ENCODE results near the gene HERC6. TPM values are rescaled to one million over a fixed set of nuclear protein-coding genes. Genes with fewer than 3 reads are reported as not detected.
"Not testable (repeated sequence)": the region's sequence is repeated elsewhere in the genome, so short reads cannot be mapped to it uniquely, and the experiment has no call there.

Gene HERC6
- total RNA-seq: 1 to 10 TPM; 6.4 to 9.7 TPM
- long read RNA-seq, transcript HERC6-201 (23 exons, 3,779 nt): major isoform, 6 of 11 reads
- long read RNA-seq, partial matches to known transcripts: 3 of 11 reads
- long read RNA-seq, other reads (novel, unspliced or antisense): 2 of 11 reads

DNA sequence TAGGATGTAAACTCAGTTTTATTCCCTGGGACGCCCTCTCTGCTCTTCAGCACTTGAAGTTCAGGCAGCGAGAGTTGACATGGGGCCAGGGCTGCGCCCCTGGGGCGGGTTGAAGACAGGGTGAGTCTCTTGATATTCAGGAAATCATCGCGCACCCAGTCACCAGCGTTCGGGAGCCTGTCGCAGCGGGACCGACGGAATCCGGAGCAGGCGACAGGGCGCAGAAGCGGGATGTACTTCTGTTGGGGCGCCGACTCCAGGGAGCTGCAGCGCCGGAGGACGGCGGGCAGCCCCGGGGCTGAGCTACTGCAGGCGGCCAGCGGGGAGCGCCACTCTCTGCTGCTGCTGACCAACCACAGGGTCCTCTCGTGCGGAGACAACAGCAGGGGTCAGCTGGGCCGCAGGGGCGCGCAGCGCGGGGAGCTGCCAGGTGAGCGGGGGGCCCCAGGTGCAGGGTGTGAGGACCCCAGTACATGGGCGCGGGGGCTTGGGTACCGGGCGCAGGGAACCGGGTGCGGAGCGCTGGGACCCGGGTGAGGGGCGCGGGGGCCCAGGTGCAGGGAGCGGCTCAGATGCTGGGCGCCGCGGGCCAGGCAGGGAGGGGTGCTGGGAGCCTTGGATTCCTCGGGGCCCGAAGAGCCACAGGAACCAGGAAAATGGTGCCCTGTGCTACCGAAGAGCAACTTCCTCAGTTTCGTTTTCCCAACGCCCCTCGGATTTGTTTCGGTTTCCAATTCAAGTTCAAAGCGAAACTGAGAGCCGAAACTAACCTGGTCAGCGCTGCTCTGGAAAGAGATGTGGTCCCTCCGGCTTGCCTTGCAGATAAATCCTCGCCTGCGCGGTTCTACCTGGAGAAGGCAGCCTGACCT lies at the start of gene HERC6:
TSS of gene HERC6 (plus strand) at position 162 of the 869 bp plus-strand sequence. CDS start at position 232, 70 bp downstream.
- intact Hi-C loops (cut with DNase I): loop anchor here in 1 of 2 donors (5.0 to 10.0 kb wide), 3 partner anchors 76 to 154 kb away; partner anchors contain the start of gene HERC5
- DNase-seq (peak; percentile 80), ATAC-seq (peak; percentile 97 to 98)

DNA sequence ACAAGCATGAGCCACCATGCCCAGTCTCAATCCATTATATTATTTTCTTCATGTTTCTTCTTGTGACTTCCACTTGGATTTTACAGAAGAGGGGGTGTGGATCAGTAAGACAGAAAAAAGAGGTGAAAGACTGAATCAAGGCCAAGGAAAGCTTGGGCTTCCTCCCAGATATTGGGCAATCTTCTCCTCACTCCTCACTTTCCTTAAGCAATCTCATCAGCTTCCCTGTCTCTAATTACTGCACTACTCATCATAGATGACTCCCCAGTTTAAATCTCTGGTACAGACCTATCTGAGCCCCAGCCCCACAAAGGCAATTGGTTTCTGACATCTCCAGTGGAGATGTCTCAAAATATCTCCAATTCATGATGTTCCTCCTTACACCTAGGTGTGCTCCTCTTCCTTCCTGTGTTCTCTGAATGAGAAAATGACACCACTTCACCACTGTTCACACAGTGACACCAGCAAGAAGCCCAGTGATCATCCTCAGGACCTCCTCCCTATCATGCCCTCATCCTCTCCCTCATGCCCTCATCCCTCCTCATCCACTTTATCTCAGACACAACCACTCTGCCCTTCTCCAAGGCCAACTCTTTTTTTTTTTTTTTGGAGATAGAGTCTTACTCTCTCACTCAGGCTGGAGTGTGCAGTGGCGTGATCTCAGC lies 44.8 kb upstream of the HERC6 start:
- intact Hi-C loops (cut with DNase I): no loop called here
- DNase-seq (no peak), ATAC-seq (peak in 1 of 2 donors; percentile 89)

DNA sequence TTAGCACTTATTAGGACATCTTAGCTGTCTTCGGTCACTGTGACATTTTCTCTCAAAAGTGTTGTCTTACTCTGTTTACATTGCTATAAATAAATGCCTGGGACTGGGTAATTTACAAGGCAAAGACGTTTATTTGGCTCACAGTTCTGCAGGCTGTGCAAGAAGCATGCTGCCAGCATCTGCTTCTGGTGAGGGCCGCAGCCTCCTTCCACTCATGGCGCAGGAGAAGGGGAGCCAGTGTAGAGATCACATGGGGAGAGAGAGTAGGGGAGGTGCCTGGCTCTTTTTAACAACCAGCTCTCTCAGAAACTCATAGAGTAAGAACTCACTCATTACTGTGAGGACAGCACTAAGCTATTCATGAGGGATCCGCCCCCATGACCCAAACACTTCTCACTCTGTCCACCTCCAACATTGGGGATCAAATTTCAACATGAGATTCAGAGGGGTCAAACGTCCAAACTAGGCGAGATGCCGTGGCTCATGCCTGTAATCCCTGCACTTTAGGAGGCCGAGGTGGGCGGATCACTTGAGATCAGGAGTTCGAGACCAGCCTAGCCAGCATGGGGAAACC lies 43.5 kb upstream of the HERC6 start:
- intact Hi-C loops (cut with DNase I): loop anchor here in 1 of 2 donors (5.0 kb wide), 1 partner anchor 33 kb away; no protein-coding TSS in a partner anchor
- DNase-seq (no peak), ATAC-seq (peak; percentile 41 to 54)

DNA sequence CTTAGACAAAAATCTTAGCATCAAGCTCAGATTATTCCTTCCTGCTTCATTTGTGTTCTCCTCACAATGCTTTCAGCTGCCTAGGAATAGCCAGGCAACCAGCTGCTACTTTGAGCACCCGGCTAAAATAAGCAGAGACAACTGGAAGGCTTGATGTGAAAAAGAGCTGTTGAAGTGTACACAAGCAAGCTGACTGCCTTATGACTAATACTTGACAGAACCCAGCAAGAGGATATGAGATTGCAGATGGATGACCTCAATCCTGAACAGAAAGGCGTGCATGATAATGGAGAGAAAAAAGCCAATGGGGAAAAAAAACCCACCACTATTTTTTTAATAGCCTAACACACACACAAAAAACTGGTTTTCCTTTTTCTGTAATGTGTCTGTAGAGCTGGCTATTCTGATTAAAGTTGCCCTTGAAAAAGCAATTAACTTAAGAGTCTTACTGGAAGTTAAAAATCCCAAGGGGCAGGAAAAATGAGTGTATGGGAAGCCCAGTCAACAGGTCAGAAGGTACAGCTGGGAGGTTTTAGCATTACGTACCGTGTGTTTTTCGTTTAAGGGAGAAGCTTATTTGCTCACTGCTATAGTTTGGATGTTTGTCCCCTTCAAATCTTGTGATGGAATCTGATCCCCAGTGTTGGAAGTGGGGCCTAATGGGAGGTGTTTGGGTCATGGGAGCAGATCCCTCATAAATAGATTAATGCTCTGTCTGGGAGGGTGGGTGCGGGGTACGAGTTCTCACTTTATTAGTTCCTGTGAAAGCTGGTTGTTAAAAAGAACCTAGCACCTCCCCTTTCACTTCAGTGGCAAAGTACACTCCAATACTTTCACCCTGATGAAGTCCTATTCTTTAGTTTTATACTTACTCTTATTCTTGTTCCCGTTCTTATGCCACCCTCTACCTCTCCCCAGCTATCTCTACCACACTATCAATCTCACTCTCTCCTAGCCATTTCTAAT lies 37.1 kb upstream of the HERC6 start:
- ATAC-seq (peak; percentile 95 to 99), DNase-seq (no peak)
- intact Hi-C loops (cut with DNase I): no loop called here

DNA sequence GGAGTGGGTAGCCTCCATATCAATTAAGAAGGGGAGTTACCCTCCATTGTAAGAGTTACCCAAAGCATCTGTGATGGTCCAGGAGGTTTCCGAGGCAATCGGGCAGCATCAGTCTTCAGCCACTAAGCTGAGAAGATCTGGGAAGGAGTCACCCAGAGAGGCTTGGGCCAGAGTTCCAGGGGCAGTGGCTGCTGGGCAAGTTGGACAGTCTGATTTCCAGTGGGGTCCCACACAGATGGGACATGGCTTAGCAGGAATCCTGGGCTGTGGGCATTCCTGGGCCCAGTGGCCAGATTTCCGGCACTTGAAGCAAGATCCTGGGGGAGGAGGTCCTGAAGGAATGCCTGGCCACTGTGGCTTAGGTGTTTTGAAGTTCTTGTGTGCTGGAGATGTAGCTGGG lies 31.8 kb upstream of the HERC6 start:
- intact Hi-C loops (cut with DNase I); ATAC-seq: not testable (repeated sequence)

DNA sequence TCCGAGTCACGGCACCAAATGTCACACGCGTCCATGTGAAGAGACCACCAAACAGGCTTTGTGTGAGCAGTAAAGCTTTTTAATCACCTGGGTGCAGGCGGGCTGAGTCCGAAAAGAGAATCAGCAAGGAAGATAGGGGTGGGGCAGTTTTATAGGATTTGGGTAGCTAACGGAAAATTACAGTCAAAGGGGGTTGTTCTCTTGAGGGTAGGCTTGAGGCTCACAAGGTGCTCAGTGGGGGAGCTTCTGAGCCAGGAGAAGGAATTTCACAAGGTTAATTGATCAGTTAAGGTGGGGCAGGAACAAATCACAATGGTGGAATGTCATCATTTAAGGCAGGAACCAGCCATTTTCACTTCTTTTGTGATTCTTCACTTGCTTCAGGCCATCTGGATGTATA lies 29.9 kb upstream of the HERC6 start:
- intact Hi-C loops (cut with DNase I); DNase-seq; ATAC-seq: not testable (repeated sequence)

More for the DNA sequence above, 31.8 kb upstream of the HERC6 start:
- DNase-seq: not testable (repeated sequence)

DNA sequence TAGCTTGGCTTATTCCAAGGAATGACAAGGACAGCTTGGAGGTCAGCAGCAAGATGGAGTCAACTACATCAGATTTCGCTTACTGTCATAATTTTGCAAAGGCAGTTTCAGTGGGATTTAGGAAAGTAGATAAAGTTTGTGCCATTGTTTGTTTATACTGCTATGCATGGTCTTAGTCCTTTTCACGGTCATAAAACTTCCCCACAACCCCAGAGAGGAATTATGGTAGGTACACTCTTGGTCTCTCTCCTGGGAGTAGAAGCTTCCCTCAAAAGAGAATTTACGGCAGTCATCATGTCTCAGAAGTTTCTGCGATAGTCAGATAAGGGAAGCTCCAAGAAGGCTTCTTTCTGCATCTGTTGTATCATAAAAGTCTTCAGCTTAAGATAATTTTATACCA lies 27.9 kb upstream of the HERC6 start:
- DNase-seq: no peak
- no peak for ATAC-seq
- intact Hi-C loops (cut with DNase I): no loop called here

DNA sequence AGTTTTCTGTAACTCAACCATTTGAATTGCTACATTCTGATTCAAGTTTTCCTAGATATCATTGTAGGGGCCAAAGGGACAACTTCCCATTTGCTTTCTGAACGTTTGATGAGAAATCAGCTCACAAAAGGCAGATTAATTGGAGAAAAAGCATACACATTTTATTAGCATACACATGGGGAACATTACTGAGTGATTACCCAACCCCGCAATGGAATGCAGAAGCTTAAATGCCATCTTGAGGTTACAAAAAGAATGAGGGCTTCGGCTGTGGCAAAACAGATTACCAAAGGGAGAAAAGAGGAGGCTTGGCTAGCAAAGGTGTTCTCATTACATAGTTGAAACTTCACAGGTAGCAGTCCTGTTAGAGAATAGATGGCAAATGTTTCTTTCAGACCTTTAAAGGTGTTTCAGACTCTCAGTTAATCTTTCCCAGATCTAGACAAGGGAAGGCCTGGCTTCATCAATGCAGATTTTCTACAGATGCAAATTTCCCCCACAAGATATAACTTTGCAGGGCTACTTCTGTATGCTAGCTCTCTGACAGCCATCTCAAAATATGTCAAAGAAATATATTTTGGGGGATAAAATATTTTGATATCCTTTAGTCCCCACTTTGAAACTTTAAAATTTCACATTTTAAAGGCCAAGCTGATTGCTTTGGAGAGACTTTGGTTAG lies 26.5 kb upstream of the HERC6 start:
- intact Hi-C loops (cut with DNase I): no loop called here

DNA sequence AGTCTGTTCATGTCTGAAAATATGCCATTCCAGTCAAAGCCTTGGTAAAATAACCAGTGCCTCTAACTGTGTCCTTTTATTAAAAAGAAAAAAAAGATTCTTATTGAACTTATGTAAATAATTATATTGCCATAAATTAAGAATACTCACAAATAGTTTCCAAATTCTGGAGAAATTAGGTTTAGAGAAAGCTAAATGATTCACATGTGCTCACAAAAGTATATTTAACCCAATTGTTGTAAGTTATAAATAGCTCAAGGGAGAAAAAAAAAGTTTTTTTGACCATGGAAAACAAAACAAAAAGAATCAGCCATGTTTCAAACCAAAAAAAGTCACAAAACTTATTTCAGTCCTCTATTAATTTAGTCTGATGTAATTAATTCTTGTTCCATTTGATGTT lies 25.3 kb upstream of the HERC6 start:
- DNase-seq (no peak), ATAC-seq (no peak)

More for the DNA sequence above, 26.5 kb upstream of the HERC6 start:
- DNase-seq (no peak), ATAC-seq (no peak)

DNA sequence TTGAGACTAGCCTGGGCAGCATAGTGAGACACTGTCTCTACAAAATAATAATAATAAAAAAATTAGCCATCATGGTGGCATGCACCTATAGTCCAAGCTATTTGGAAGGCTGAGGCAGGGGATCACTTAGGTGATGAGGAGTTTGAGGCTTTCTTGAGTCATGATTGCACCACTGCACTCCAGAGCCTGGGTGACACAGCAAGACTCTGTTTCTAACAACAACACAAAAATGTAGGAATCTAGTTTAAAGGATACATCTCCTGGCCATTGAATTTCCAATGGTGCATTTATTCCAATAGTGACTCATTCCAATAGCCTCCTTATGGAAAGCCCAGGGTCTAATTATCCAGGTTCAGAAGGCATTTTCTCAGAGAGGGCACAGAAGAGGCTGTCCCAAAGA lies 21.9 kb upstream of the HERC6 start:
- ATAC-seq: no peak
- intact Hi-C loops (cut with DNase I): no loop called here

More for the DNA sequence above, 25.3 kb upstream of the HERC6 start:
- intact Hi-C loops (cut with DNase I): no loop called here

DNA sequence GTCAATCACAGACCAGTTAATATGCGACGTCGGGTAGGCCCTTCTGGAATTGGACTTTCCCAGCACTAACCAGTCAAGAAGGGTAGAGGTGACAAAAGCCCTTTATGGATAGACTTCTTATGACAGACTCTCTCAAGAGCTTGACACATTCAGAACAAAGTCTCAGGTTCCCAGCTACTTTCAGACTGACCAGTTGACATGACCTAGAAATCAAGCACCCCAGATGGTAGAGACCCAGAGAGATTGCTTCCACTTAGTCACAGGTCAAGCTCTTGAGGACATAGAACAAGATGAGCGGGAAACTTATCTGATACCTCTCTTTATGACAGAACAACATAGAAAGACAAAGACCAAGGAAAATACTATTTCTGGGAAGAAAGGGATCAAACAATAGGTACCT lies 21.4 kb upstream of the HERC6 start:
- no peak for ATAC-seq
- no peak for DNase-seq
- intact Hi-C loops (cut with DNase I): no loop called here

More for the DNA sequence above, 21.9 kb upstream of the HERC6 start:
- DNase-seq: no peak

DNA sequence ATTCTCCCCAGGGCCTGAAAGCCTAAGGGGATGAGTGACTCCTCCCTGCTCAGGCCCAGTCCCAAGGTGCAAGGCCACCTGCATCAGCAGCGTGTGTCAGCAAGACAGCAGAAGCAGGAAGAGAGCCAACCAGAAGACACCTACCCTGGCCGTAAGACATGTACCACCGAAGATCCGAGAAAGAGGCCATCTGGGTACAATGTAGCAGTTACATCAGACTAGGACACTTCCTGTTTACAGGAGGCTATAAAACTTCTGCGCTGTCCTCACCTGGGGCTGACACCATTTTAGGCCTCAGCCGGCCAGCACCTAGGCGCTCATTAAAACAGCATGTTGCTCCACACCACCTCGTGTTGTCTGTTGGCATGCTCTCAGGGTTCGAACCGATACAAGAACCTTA lies 19.1 kb upstream of the HERC6 start:
- no peak for DNase-seq
- no peak for ATAC-seq
- intact Hi-C loops (cut with DNase I): no loop called here

DNA sequence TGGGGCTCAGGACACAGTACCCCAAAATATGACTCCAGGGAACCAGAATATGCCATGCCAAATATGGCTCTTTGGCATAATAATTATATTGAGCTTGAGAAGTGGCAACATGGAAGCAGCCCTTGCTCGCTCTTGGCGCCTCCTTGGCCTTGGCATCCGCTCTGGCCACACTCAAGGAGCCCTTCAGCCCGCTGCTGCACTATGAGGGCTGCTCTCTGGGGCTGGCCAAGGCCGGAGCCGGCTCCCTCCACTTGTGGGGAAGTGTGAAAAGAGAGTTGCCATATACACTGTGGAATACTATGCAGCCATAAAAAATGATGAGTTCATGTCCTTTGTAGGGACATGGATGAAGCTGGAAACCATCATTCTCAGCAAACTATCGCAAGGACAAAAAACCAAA lies 18.4 kb upstream of the HERC6 start:
- intact Hi-C loops (cut with DNase I): no loop called here
- DNase-seq (no peak), ATAC-seq (no peak)

DNA sequence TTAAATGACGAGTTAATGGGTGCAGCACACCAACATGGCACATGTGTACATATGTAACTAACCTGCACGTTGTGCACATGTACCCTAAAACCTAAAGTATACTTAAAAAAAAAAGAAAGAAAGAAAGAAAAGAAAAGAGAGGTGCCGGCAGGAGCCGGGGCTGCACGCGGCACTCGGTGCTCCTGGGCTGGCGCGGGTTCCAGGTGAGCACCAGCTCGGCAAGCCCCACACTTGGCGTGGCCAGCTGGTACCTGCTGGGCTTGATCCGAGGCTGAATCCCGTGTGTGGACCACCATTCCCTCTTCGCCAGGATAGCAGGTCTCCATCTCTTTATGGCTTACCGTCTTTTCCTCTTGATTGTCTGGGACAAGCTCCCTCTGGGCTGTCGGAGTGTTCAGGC lies 17.9 kb upstream of the HERC6 start:
- ATAC-seq: no peak
- intact Hi-C loops (cut with DNase I): no loop called here

DNA sequence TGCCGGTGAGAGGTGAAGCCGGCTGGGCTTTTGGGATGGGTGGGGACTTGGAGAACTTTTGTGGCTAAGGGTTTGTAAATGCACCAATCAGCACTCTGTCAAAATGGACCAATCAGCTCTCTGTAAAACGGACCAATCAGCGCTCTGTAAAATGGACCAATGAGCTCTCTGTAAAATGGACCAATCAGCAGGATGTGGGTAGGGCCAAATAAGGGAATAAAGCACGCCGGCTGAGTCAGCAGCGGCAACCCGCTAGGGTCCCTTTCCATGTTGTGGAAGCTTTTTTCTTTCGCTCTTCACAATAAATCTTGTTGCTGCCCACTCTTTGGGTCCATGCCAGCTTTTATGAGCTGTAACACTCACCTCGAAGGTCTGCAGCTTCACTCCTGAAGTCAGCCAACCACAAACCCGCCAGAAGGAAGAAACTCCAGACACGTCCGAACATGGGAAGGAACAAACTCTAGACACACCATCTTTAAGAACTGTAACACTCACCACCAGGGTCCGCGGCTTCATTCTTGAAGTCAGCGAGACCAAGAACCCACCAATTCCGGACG lies 17.4 kb upstream of the HERC6 start:
- intact Hi-C loops (cut with DNase I); DNase-seq; ATAC-seq: not testable (repeated sequence)

More for the DNA sequence above, 17.9 kb upstream of the HERC6 start:
- DNase-seq: no peak

DNA sequence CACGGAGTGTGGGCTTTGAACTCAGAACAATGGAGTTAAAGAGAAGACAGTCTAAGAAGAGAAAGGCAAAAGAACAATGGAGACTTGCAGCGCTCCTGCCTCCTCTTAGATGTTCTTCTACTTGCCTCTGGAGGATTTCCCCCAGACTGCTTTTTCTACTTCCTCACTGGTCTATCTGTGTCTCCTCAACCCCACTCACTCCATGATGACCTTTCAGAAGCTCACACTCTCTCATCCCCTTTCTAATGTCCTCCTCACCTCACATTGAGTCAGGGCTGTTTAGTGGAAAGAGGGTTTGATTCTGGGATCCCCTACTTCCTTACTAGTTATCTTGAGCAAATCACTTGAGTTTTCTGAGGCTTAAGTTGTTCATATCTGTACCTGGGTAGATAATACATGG lies 12.2 kb upstream of the HERC6 start:
- DNase-seq (no peak), ATAC-seq (no peak)
- intact Hi-C loops (cut with DNase I): no loop called here

DNA sequence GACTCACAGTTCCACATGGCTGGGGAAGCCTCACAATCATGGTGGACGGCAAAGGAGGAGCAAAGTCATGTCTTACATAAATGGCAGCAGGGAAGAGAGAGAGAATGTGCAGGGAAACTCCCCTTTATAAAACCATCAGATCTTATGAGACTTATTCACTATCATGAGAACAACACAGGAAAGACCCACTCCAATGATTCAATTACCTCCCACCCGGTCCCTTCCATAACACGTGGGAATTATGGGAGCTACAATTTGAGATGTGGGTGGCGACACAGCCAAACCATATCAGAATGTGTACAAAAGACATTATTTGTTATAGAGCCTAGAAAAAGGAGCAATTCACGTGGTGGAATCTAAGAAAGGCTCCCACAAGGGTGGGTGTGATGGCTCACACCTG lies 10.8 kb upstream of the HERC6 start:
- ATAC-seq: no peak

More for the DNA sequence above, 10.8 kb upstream of the HERC6 start:
- intact Hi-C loops (cut with DNase I): no loop called here
- no peak for DNase-seq
